Kasumi-1 (cell line): ENCODE measurements around the gene MATCAP1.

ENCODE experiments used
- DNase-seq, 2 experiments: peaks; one replicate each; lab custom pipeline; 2025; lab: John Stamatoyannopoulos, UW

MATCAP1 gene

GRCh38 chr16:67128417-67128816 is 55.3 kb downstream of the MATCAP1 start:
- no peak for DNase-seq
